ENCODE data around the gene NOPCHAP1. TPM values are rescaled to one million over a fixed set of nuclear protein-coding genes. Genes with fewer than 3 reads are reported as not detected.

The NOPCHAP1 gene
- total and polyA plus RNA-seq, 2 of the 4 experiments (the other 2 are of a cell fraction) = 5.6 to 9.3 TPM

DNA sequence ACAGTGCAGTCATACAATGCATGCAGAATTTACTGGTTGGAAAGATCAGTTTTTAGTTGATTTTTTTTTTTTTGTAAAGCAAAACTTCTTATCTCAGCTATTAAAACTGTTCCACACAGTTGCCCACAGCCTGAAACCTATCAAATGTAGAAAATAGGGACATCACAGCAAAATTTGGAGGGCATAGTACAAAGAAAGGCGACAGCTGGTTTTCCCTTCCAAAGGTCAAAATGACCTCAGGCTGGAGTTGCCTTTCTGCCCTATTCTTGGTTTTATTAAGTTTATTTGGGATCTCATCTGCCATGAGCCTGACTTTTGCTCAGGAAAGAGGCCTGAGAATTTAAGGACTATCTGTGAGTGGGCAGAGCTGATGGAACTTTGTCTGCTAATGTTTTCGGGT, 28.5 kb downstream of the NOPCHAP1 start:
- H4K5ac ChIP-seq (ENCODE audit: low read depth, low read length) = no peak overlapping the region
- H4K8ac ChIP-seq (ENCODE audit: low read depth in 2 of 2, low read length in 2 of 2) = no peak overlapping the region
- ChIA-PET POLR2A (ENCODE audit: unreplicated experiment) (no interaction called here), CTCF (interaction anchor here (1.1 kb wide), 1 partner anchor 633 kb away, joined by 4 read pairs; no protein-coding TSS in a partner anchor)
- no peak overlapping the region for H4K91ac ChIP-seq (ENCODE audit: insufficient read depth, low read depth, low read length)
- no peak overlapping the region for H3K23ac ChIP-seq (ENCODE audit: low read depth, low read length)
- peaks cover 2% of the 10 kb centered on the region for H3K4me1 ChIP-seq (ENCODE audit: control insufficient read depth, insufficient read depth, low read length)
- no peak overlapping the region for H2AFZ ChIP-seq (replicated peaks; ENCODE audit: low read length, poor library complexity)
- DNase-seq = no peak
- peaks cover 2% of the 10 kb centered on the region; the same call in 1 of the 2 replicates for H3K9me3 ChIP-seq (ENCODE audit: control insufficient read depth, insufficient read depth, low read length)
- no peak overlapping the region for H3K14ac ChIP-seq (replicated peaks; ENCODE audit: low read depth, low read length)
- H2BK5ac ChIP-seq (ENCODE audit: low read depth, low read length, poor library complexity, severe bottlenecking) = no peak overlapping the region
- H3K4ac ChIP-seq (ENCODE audit: low read depth, low read length) = no peak overlapping the region
- no peak overlapping the region for H2AK9ac ChIP-seq (replicated peaks; ENCODE audit: low read depth, low read length, poor library complexity)
- no peaks in the 10 kb centered on the region for H4K20me1 ChIP-seq (ENCODE audit: insufficient read depth, low read length)
- no peak overlapping the region for H3K4me2 ChIP-seq (ENCODE audit: low read depth, low read length)
- H2AK5ac ChIP-seq (ENCODE audit: low read depth, low read length) = no peak overlapping the region
- no peak overlapping the region for H3K27ac ChIP-seq (ENCODE audit: insufficient read depth, low read length)
- intact Hi-C loops (cut with micrococcal nuclease) = no loop called here
- H3K27me3 ChIP-seq (ENCODE audit: control insufficient read depth, insufficient read depth, low read length) = no peaks in the 10 kb centered on the region
- no peak overlapping the region for H3K56ac ChIP-seq (ENCODE audit: extremely low read depth, insufficient read depth, low read length)
- dilution Hi-C loops (cut with HindIII; ENCODE audit: low sequenced_read_pairs, unreplicated experiment) = no loop called here
- no peak overlapping the region for H2BK15ac ChIP-seq (ENCODE audit: low read depth, low read length)
- H3K18ac ChIP-seq (ENCODE audit: low read depth, low read length) = no peak overlapping the region
- no peak overlapping the region for H3K4me3 ChIP-seq (ENCODE audit: insufficient read depth, low read depth, low read length)
- no TSS peak for BruUV-seq (replicated peaks)
- WGBS, 2 experiments (ENCODE audit: extremely low coverage in 2 of 2, insufficient read length in 1 of 2) = no CpG with 5 or more reads among the region's 2 CpGs
- H3K36me3 ChIP-seq (ENCODE audit: control insufficient read depth, insufficient read depth, low read length) = peaks cover 15% of the 10 kb centered on the region; the same call in 1 of the 2 replicates
- H3K9ac ChIP-seq (ENCODE audit: low read depth, low read length) = no peak overlapping the region
- peaks cover 0 to 14% of the 10 kb centered on the region in 2 experiments; a peak in 3 of 4 replicates for H3K79me1 ChIP-seq (ENCODE audit: low read depth in 1 of 2, low read length in 2 of 2)
- in situ Hi-C loops (cut with MboI; ENCODE audit: low sequenced_read_pairs) = no loop called here
- no peak overlapping the region for H2BK120ac ChIP-seq (ENCODE audit: low read depth, low read length)
- no peaks in the 10 kb centered on the region; the same call in 1 of the 2 replicates for H3K9me1 ChIP-seq (ENCODE audit: insufficient read depth, low read length)
- TF ChIP-seq, protein P1, sequence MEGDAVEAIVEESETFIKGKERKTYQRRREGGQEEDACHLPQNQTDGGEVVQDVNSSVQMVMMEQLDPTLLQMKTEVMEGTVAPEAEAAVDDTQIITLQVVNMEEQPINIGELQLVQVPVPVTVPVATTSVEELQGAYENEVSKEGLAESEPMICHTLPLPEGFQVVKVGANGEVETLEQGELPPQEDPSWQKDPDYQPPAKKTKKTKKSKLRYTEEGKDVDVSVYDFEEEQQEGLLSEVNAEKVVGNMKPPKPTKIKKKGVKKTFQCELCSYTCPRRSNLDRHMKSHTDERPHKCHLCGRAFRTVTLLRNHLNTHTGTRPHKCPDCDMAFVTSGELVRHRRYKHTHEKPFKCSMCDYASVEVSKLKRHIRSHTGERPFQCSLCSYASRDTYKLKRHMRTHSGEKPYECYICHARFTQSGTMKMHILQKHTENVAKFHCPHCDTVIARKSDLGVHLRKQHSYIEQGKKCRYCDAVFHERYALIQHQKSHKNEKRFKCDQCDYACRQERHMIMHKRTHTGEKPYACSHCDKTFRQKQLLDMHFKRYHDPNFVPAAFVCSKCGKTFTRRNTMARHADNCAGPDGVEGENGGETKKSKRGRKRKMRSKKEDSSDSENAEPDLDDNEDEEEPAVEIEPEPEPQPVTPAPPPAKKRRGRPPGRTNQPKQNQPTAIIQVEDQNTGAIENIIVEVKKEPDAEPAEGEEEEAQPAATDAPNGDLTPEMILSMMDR (conservative IDR thresholded peaks at IDR 0.05; ENCODE audit: low read depth, low read length) = no peak
- TF ChIP-seq CHD1 (IDR thresholded peaks at IDR 0.05; ENCODE audit: low read depth, low read length) = no peak
- TF ChIP-seq RFX5 (IDR thresholded peaks at IDR 0.05; ENCODE audit: low read depth, low read length) = no peak
- no peak for TF ChIP-seq MAZ (IDR thresholded peaks at IDR 0.05; ENCODE audit: borderline replicate concordance, low read depth, low read length)
- TF ChIP-seq FOS (IDR thresholded peaks at IDR 0.05; ENCODE audit: low read depth, low read length) = no peak
- no peak for TF ChIP-seq RAD21 (IDR thresholded peaks at IDR 0.05; ENCODE audit: low read length)
- TF ChIP-seq, protein P2, sequence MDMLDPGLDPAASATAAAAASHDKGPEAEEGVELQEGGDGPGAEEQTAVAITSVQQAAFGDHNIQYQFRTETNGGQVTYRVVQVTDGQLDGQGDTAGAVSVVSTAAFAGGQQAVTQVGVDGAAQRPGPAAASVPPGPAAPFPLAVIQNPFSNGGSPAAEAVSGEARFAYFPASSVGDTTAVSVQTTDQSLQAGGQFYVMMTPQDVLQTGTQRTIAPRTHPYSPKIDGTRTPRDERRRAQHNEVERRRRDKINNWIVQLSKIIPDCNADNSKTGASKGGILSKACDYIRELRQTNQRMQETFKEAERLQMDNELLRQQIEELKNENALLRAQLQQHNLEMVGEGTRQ (IDR thresholded peaks at IDR 0.05; ENCODE audit: low read depth, low read length) = no peak
- TF ChIP-seq CEBPB (IDR thresholded peaks at IDR 0.05; ENCODE audit: low read depth, low read length) = no peak
- no peak for TF ChIP-seq NFE2L2 (IDR thresholded peaks at IDR 0.05; ENCODE audit: low read depth, low read length)
- no peak for TF ChIP-seq MAFK (IDR thresholded peaks at IDR 0.05; ENCODE audit: low read depth, low read length)
- no peak for TF ChIP-seq SMC3 (IDR thresholded peaks at IDR 0.05; ENCODE audit: low read depth, low read length)
- TF ChIP-seq MXI1 (IDR thresholded peaks at IDR 0.05; ENCODE audit: borderline replicate concordance, low read depth, low read length) = no peak
- TF ChIP-seq RCOR1 (IDR thresholded peaks at IDR 0.05; ENCODE audit: insufficient replicate concordance, low read length) = no peak
- no peak for TF ChIP-seq BHLHE40 (IDR thresholded peaks at IDR 0.05; ENCODE audit: low read depth, low read length)
- TF ChIP-seq, protein P3, sequence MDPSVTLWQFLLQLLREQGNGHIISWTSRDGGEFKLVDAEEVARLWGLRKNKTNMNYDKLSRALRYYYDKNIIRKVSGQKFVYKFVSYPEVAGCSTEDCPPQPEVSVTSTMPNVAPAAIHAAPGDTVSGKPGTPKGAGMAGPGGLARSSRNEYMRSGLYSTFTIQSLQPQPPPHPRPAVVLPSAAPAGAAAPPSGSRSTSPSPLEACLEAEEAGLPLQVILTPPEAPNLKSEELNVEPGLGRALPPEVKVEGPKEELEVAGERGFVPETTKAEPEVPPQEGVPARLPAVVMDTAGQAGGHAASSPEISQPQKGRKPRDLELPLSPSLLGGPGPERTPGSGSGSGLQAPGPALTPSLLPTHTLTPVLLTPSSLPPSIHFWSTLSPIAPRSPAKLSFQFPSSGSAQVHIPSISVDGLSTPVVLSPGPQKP (IDR thresholded peaks at IDR 0.05; ENCODE audit: borderline replicate concordance, low read depth, low read length) = no peak
- TF ChIP-seq POLR2A (IDR thresholded peaks at IDR 0.05; ENCODE audit: low read depth, low read length) = no peak
- H2BK20ac ChIP-seq (ENCODE audit: low read depth, low read length) = no peak overlapping the region
- no peak for ATAC-seq (ENCODE audit: low read depth)

Data from IMR-90 (cell line).